Body of pancreas (tissue), 4 donors: Measurements from ENCODE around the gene CISD2. TPM values are rescaled to one million over a fixed set of nuclear protein-coding genes. Genes with fewer than 3 reads are reported as not detected.
A peak's percentile ranks its signal among the peaks of the same experiment; 100 is the strongest.

ENCODE experiments used
- ATAC-seq: fragments of 150-250 bp; one replicate; pipeline ENCODE4 v1.9.1; 2016
- DNase-seq, 4 donors: peaks; one replicate each; pipeline ENCODE4 v3.0.0-alpha.2; 2019
- H3K27ac ChIP-seq, 4 donors: fragments of 200-600 bp; sonication (generic); 1 replicate in 3 of 4; 2 replicates in 1 of 4; pipeline versions ENCODE4 v1.5.1 to v1.6.1; 2016 to 2019; ENCODE audit warnings: mild to moderate bottlenecking in 1 of 4, mixed read lengths in 1 of 4, moderate library complexity in 1 of 4
- H3K27me3 ChIP-seq, 2 donors: fragments of 200-600 bp; sonication (generic); one replicate each; pipeline ENCODE4 v1.6.0; 2016; ENCODE audit warnings: mild to moderate bottlenecking in 1 of 2
- H3K36me3 ChIP-seq, 2 donors: fragments of 200-600 bp; sonication (generic); replicated peaks in 1 of 2; 2 replicates each; pipeline ENCODE4 v1.5.1; 2016; ENCODE audit warnings: low read depth in 2 of 2; ENCODE audit not compliant: insufficient read depth in 1 of 2
- H3K4me1 ChIP-seq: fragments of 200-600 bp; sonication (generic); one replicate; pipeline ENCODE4 v1.6.0; 2016
- H3K4me3 ChIP-seq, 2 donors: fragments of 200-600 bp; sonication (generic); 1 replicate in 1 of 2; 2 replicates in 1 of 2; pipeline ENCODE4 v1.5.1; 2016 to 2019
- H3K9me3 ChIP-seq, 3 donors: fragments of 200-600 bp; sonication (generic); 1 replicate in 2 of 3; 2 replicates in 1 of 3; pipeline ENCODE4 v1.5.1; 2016
- CTCF ChIP-seq, 7 experiments: fragments of 450-650 bp in 4 of 7; fragments of 200-600 bp in 3 of 7; sonication (generic) in 3 of 7; IDR thresholded peaks; one replicate each; pipeline ENCODE4 v1.5.1; 2016 to 2019; ENCODE audit warnings: antibody characterized with exemption in 7 of 7
- POLR2A ChIP-seq, 3 donors: fragments of 450-650 bp; IDR thresholded peaks; one replicate each; pipeline ENCODE4 v1.6.1; 2016; ENCODE audit warnings: antibody characterized with exemption in 3 of 3, mild to moderate bottlenecking in 2 of 3
- WGBS, 2 donors: methylation state at CpG; one replicate each; pipeline ENCODE4 v1.1.5; 2017; 5-methylcytosine and 5-hydroxymethylcytosine counted together
- intact Hi-C: fragments of 100-400 bp; cut with DNase I; formaldehyde crosslinking; loops from one replicate; pipeline ENCODE4 v1.15.1; 2023
- total RNA-seq, 2 donors: library from RNA; depleted of rRNA; stranded (reverse); fragments of >200 nt; gene quantifications; one replicate each; pipeline ENCODE4 v1.1.0, GENCODE V29; 2016

Gene CISD2
- total RNA-seq, 2 donors from 2014 or later, result 4.0 to 23.6 TPM

GRCh38 chr4:102824398-102824797 lies 44.4 kb upstream of the CISD2 start:
- H3K4me1 ChIP-seq, result peaks cover 60% of the 10 kb centered on the region
- WGBS, 2 donors, result 0 to 1% methylated on average over 2 of the region's 2 CpGs
- H3K27ac ChIP-seq, result peak overlapping the region in 3 of 4 donors; percentile 99 to 100 (median 100)
- H3K9me3 ChIP-seq, result no peaks in the 10 kb centered on the region
- no peaks in the 10 kb centered on the region for H3K27me3 ChIP-seq
- no peak for TF ChIP-seq POLR2A (IDR thresholded peaks at IDR 0.05)
- TF ChIP-seq CTCF (IDR thresholded peaks at IDR 0.05), result no peak
- peak overlapping the region in 1 of 2 donors; percentile 55 for H3K4me3 ChIP-seq
- ATAC-seq, result no peak
- H3K36me3 ChIP-seq, result no peaks in the 10 kb centered on the region
- intact Hi-C loops, result no loop called here
- DNase-seq, result no peak

DNA sequence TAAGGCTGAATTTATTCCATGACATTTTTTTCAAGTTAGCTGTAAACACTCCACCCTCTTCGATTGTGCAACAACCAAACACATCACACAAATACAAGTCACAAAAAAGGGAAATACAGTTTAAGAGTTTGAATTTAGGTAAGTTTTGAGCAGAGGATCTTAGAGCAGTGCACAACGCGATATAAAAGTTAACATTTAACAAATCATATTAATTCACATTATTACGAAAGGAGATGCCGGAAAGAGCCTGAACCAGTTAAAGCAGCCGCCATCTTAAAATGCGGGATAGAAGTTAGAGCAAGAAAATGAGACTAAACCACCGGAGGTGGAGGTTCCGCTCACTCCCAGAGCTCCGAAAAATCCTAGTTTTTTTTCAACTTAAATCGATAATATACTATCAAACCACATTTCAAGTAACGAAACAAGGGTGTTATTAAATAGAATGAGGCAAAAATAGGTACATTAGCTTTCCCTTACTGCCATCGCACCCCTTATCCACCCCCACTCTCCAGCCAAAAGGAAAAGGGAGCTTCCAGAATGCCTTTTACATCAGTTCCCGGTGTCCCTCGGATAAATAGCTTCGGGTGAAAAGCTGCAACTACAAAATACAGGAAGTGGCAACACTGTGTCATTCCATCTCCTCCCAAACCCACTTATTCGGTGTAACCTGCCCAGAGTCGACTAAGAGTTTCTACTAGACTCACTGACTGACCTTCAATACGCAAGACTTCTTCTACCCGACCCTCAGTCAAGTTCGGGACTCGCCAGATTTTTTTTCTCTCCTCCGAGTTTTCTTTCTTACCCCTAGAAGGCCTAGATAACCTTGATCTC lies 43.3 kb upstream of the CISD2 start:
- ATAC-seq, result no peak
- Histone ChIP-seq H3K36me3 (no peaks in the 10 kb centered on the region), H3K27me3 (no peaks in the 10 kb centered on the region), H3K4me3 (peak overlapping the region; percentile 55 to 94), H3K4me1 (peaks cover 54% of the 10 kb centered on the region), H3K27ac (peak overlapping the region; percentile 99 to 100 (median 100)), H3K9me3 (no peaks in the 10 kb centered on the region)
- peak; percentile 20 to 43 (median 24) for DNase-seq
- 0% methylated on average over 23 of the region's 23 CpGs for WGBS, 2 donors
- TF ChIP-seq CTCF (IDR thresholded peaks at IDR 0.05), result no peak
- TF ChIP-seq POLR2A (IDR thresholded peaks at IDR 0.05), result peak in 2 of 3 donors; percentile 51 to 67
- intact Hi-C loops, result no loop called here

DNA sequence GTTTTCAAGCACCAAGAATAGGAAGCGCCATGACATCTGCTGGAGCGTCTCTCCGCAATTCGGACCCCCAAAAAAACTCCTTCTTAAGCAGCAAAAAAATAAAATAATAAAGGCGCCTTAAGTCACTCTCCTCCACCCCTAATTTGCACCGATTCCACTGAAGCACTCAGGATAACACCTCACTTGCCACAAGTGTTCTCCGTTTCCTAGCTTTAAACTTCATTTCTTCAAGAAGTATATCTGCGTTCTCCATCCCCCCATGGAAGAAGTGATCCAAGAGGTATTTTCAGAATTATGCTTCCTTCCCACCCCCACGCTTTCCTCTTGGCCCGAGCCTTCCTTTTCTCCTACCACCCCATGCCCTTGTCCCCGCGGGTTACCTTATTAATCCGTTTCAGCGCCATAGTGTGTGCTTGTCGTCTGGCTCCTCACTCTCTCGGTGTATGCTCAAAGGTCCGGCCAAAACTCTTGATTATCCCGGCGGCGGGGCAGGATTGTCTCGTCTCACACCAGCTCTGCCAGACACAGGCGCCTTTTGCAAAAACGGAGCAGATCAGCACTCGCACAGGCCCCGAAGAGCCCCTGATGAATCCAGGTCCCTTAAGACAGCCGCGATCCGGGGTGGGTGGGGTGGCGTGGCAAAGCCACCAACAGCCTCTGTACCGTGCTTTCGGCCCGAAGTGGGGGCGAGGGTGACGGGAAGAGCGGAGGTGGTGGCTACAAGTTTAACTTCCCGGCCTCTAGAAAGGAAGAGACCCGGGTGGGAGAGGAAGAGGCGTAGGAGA lies 42.5 kb upstream of the CISD2 start:
- ATAC-seq, result no peak
- Histone ChIP-seq H3K36me3 (no peaks in the 10 kb centered on the region), H3K4me3 (peak overlapping the region; percentile 55 to 94), H3K27ac (peak overlapping the region; percentile 99 to 100 (median 100)), H3K27me3 (no peaks in the 10 kb centered on the region), H3K9me3 (no peaks in the 10 kb centered on the region), H3K4me1 (peaks cover 46% of the 10 kb centered on the region)
- TF ChIP-seq POLR2A (IDR thresholded peaks at IDR 0.05), result no peak
- TF ChIP-seq CTCF (IDR thresholded peaks at IDR 0.05), result no peak
- intact Hi-C loops, result no loop called here
- no peak for DNase-seq
- WGBS, 2 donors, result 0 to 1% methylated on average over 38 of the region's 38 CpGs

GRCh38 chr4:102826890-102827673 lies 41.7 kb upstream of the CISD2 start, which contains the start of gene UBE2D3:
Gene UBE2D3 (minus strand): TSS chr4:102827551. CDS start chr4:102826508, 1,043 bp downstream.
- intact Hi-C loops, result no loop called here

More at GRCh38 chr4:102826890-102827673, 41.7 kb upstream of the CISD2 start, which contains the start of gene UBE2D3:
- ATAC-seq, result peak; percentile 75
- peak within 1 kb of the TSS; percentile 55 to 94 for H3K4me3 ChIP-seq
- H3K27ac ChIP-seq, result peak within 1 kb of the TSS; percentile 99 to 100 (median 100)
- H3K9me3 ChIP-seq, result no peaks in the 10 kb centered on the region
- H3K4me1 ChIP-seq, result peaks cover 38% of the 10 kb centered on the region
- peak; percentile 94 to 96 (median 94) for DNase-seq
- H3K27me3 ChIP-seq, result no peaks in the 10 kb centered on the region
- no peaks in the 10 kb centered on the region for H3K36me3 ChIP-seq
- TF ChIP-seq POLR2A (IDR thresholded peaks at IDR 0.05) (peak; percentile 95 to 97 (median 96)), CTCF (IDR thresholded peaks at IDR 0.05) (peak in 1 of 7 experiments; percentile 1)
- 0 to 1% methylated on average over 36 to 73 of the region's 73 CpGs for WGBS, 2 donors
